GM12878 (cell line): ENCODE data around the gene SLC15A4. TPM values are rescaled to one million over a fixed set of nuclear protein-coding genes. Genes with fewer than 3 reads are reported as not detected.

ENCODE experiments used
- ATF7 ChIP-seq: fragments of 450-650 bp; IDR thresholded peaks from 2 replicates; pipeline ENCODE4 v1.6.1; 2016; ENCODE audit warnings: low read depth, mild to moderate bottlenecking
- CBX5 ChIP-seq: sonication (generic); IDR thresholded peaks from 2 replicates; pipeline ENCODE4 v1.6.1; 2016; ENCODE audit warnings: low read depth, moderate library complexity, mild to moderate bottlenecking, inconsistent platforms
- CHD2 ChIP-seq: IDR thresholded peaks from 2 replicates; pipeline ENCODE4 v1.6.1; 2011; ENCODE audit warnings: low read depth, low read length, improper control_type of control experiment, borderline replicate concordance
- CHD4 ChIP-seq: fragments of 200-600 bp; sonication (generic); IDR thresholded peaks from 2 replicates; pipeline ENCODE4 v1.6.1; 2016; ENCODE audit warnings: mild to moderate bottlenecking
- CREM ChIP-seq: IDR thresholded peaks from 2 replicates; pipeline ENCODE4 v1.6.1; 2014; ENCODE audit warnings: antibody characterized with exemption, low read depth
- E2F4 ChIP-seq: IDR thresholded peaks from 2 replicates; pipeline ENCODE4 v1.6.1; 2012; ENCODE audit warnings: low read depth, low read length, improper control_type of control experiment
- EED ChIP-seq: sonication (generic); IDR thresholded peaks from 2 replicates; pipeline ENCODE4 v1.6.1; 2016; ENCODE audit warnings: antibody characterized with exemption, low read depth
- EGR1 ChIP-seq, 2 experiments: IDR thresholded peaks; 1 replicate in 1 of 2; 2 replicates in 1 of 2; pipeline ENCODE4 v1.6.1; 2011 to 2012; ENCODE audit warnings: low read depth in 2 of 2, low read length in 2 of 2, borderline replicate concordance in 1 of 2, mild to moderate bottlenecking in 1 of 2, moderate library complexity in 1 of 2
- FOXK2 ChIP-seq: fragments of 450-650 bp; IDR thresholded peaks from 2 replicates; pipeline ENCODE4 v1.6.1; 2017; ENCODE audit warnings: mild to moderate bottlenecking, moderate library complexity
- GATAD2B ChIP-seq: fragments of 450-650 bp; conservative IDR thresholded peaks from 2 replicates; pipeline ENCODE4 v1.6.1; 2017; ENCODE audit warnings: low read depth, mild to moderate bottlenecking, moderate library complexity
- KAT2A ChIP-seq: conservative IDR thresholded peaks from 2 replicates; pipeline ENCODE4 v1.6.1; 2011; ENCODE audit warnings: low read depth, low read length; ENCODE audit not compliant: control insufficient read depth
- KLF5 ChIP-seq: fragments of 450-650 bp; IDR thresholded peaks from 2 replicates; pipeline ENCODE4 v1.6.1; 2014; ENCODE audit warnings: mild to moderate bottlenecking; ENCODE audit not compliant: partially characterized antibody
- MXI1 ChIP-seq: fragments of 150-350 bp; IDR thresholded peaks from 2 replicates; pipeline ENCODE4 v1.6.1; 2011; ENCODE audit warnings: low read depth, mild to moderate bottlenecking, inconsistent platforms, low read length, improper control_type of control experiment
- PAX5 ChIP-seq: IDR thresholded peaks from 2 replicates; pipeline ENCODE4 v1.6.1; 2011; ENCODE audit warnings: low read depth, low read length, borderline replicate concordance
- SKIL ChIP-seq: fragments of 450-650 bp; IDR thresholded peaks from 2 replicates; pipeline ENCODE4 v1.6.1; 2017; ENCODE audit warnings: mild to moderate bottlenecking, low read depth, inconsistent platforms; ENCODE audit not compliant: poor library complexity, severe bottlenecking
- SP1 ChIP-seq: IDR thresholded peaks from one replicate; pipeline ENCODE4 v1.6.1; 2011; ENCODE audit warnings: low read depth, low read length
- SREBF1 ChIP-seq: IDR thresholded peaks from 2 replicates; pipeline ENCODE4 v1.6.1; 2012; ENCODE audit warnings: mild to moderate bottlenecking, low read length
- SUPT20H ChIP-seq: IDR thresholded peaks from 2 replicates; pipeline ENCODE4 v1.6.1; 2011; ENCODE audit warnings: low read depth, mild to moderate bottlenecking, low read length, moderate library complexity, borderline replicate concordance; ENCODE audit not compliant: control insufficient read depth
- SUZ12 ChIP-seq: fragments of 200-600 bp; sonication (generic); IDR thresholded peaks from one replicate; pipeline ENCODE4 v1.6.1; 2018; ENCODE audit warnings: antibody characterized with exemption, mild to moderate bottlenecking; ENCODE audit not compliant: unreplicated experiment
- TBL1XR1 ChIP-seq: IDR thresholded peaks from 2 replicates; pipeline ENCODE4 v1.6.1; 2012; ENCODE audit warnings: low read depth, low read length, improper control_type of control experiment
- ZBTB33 ChIP-seq: fragments of 450-650 bp; IDR thresholded peaks from 2 replicates; pipeline ENCODE4 v1.6.1; 2017; ENCODE audit warnings: mild to moderate bottlenecking
- polyA plus RNA-seq, 11 experiments: library from polyadenylated mRNA; depleted of rRNA in 4 of 11; unstranded in 6 of 11; stranded (reverse) in 5 of 11; fragments of >200 nt; fragmentation: Nextera tagmentation in 4 of 11; fragmentation: Illumina TruSeq in 1 of 11; extraction: Ambion mirVana in 4 of 11; extraction: Trizol in 1 of 11; gene quantifications; 1 replicate in 1 of 11; 2 replicates in 10 of 11; pipeline versions ENCODE4 v1.2.1 to v1.2.3, GENCODE V29; 2011 to 2016; ENCODE audit warnings: inconsistent platforms in 2 of 11, missing spikeins in 2 of 11, low read depth in 1 of 11
- total RNA-seq, 4 experiments: library from RNA; depleted of rRNA in 3 of 4; stranded (reverse); fragments of >200 nt in 3 of 4; fragmentation: Illumina TruSeq in 1 of 4; extraction: Trizol in 1 of 4; gene quantifications; 2 replicates each; pipeline versions ENCODE4 v1.2.1 to v1.2.3, GENCODE V29; 2013 to 2021
- TF ChIP-seq, protein P1 (sequence below), 3 experiments: IDR thresholded peaks in 2 of 3; conservative IDR thresholded peaks in 1 of 3; 2 replicates each; pipeline ENCODE4 v1.5.1; 2011; ENCODE audit warnings: low read depth in 3 of 3, low read length in 3 of 3, mild to moderate bottlenecking in 3 of 3, control low read depth in 2 of 3, moderate library complexity in 2 of 3, inconsistent platforms in 1 of 3, mixed read lengths in 1 of 3; ENCODE audit not compliant: control insufficient read depth in 2 of 3, insufficient read depth in 1 of 3; ENCODE audit errors: extremely low read depth in 1 of 3
- TF ChIP-seq, protein P2 (sequence below): fragments of 150-350 bp; IDR thresholded peaks from 2 replicates; pipeline ENCODE4 v1.6.1; 2014; ENCODE audit warnings: mild to moderate bottlenecking, low read depth, low read length

The SLC15A4 gene
- total and polyA plus RNA-seq, 10 of the 15 experiments (the other 5 are each of a cell fraction or from before 2014, with no cell fraction given) = 12.7 to 257 (median 36.6) TPM

GRCh38 chr12:128813883-128814282, 9.9 kb downstream of the SLC15A4 start (continued):
- TF ChIP-seq CREM (peak; percentile 32; the same call in 1 of the 2 replicates), E2F4 (no peak), KAT2A (no peak), TBL1XR1 (no peak), EGR1 (IDR thresholded peaks at IDR 0.05; ENCODE audit: borderline replicate concordance in 1 of 2, low read depth in 2 of 2, low read length in 2 of 2) (no peak), PAX5 (no peak), ZBTB33 (0 out of 2 replicates have a peak, but pooled peaks have one; percentile 26), ATF7 (peak; percentile 94), GATAD2B (peak; percentile 63), SUZ12 (no peak), SKIL (no peak), CBX5 (no peak), FOXK2 (no peak), CHD2 (no peak), CHD4 (no peak), KLF5 (no peak), SUPT20H (no peak), SREBF1 (no peak), SP1 (no peak), EED (no peak), MXI1 (no peak)
- TF ChIP-seq, protein P1, sequence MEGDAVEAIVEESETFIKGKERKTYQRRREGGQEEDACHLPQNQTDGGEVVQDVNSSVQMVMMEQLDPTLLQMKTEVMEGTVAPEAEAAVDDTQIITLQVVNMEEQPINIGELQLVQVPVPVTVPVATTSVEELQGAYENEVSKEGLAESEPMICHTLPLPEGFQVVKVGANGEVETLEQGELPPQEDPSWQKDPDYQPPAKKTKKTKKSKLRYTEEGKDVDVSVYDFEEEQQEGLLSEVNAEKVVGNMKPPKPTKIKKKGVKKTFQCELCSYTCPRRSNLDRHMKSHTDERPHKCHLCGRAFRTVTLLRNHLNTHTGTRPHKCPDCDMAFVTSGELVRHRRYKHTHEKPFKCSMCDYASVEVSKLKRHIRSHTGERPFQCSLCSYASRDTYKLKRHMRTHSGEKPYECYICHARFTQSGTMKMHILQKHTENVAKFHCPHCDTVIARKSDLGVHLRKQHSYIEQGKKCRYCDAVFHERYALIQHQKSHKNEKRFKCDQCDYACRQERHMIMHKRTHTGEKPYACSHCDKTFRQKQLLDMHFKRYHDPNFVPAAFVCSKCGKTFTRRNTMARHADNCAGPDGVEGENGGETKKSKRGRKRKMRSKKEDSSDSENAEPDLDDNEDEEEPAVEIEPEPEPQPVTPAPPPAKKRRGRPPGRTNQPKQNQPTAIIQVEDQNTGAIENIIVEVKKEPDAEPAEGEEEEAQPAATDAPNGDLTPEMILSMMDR (IDR thresholded peaks at IDR 0.05 in 2 of 3, conservative IDR thresholded peaks at IDR 0.05 in 1 of 3; ENCODE audit: control insufficient read depth in 2 of 3, extremely low read depth in 1 of 3, insufficient read depth in 1 of 3, low read depth in 3 of 3, low read length in 3 of 3) = no peak
- TF ChIP-seq, protein P2, sequence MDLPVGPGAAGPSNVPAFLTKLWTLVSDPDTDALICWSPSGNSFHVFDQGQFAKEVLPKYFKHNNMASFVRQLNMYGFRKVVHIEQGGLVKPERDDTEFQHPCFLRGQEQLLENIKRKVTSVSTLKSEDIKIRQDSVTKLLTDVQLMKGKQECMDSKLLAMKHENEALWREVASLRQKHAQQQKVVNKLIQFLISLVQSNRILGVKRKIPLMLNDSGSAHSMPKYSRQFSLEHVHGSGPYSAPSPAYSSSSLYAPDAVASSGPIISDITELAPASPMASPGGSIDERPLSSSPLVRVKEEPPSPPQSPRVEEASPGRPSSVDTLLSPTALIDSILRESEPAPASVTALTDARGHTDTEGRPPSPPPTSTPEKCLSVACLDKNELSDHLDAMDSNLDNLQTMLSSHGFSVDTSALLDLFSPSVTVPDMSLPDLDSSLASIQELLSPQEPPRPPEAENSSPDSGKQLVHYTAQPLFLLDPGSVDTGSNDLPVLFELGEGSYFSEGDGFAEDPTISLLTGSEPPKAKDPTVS = no peak
